ENCODE data around the gene DHX35. TPM values are rescaled to one million over a fixed set of nuclear protein-coding genes. Genes with fewer than 3 reads are reported as not detected.

DHX35 gene
- total and polyA plus RNA-seq, 2 of the 8 experiments (the other 6 are each of a cell fraction or from before 2014, with no cell fraction given): 21.9 to 27.7 TPM

- TF ChIP-seq GABPA (IDR thresholded peaks at IDR 0.05; ENCODE audit: borderline replicate concordance, insufficient read depth, low read length): no peak
- TF ChIP-seq SAP30 (IDR thresholded peaks at IDR 0.05; ENCODE audit: insufficient read depth, insufficient replicate concordance, low read length): no peak
- no peak for TF ChIP-seq RFX5 (IDR thresholded peaks at IDR 0.05; ENCODE audit: borderline replicate concordance, low read depth, low read length)
- no peak for TF ChIP-seq POU5F1 (IDR thresholded peaks at IDR 0.05; ENCODE audit: low read depth, low read length)
- TF ChIP-seq GTF2F1 (IDR thresholded peaks at IDR 0.05; ENCODE audit: borderline replicate concordance, low read depth, low read length): no peak
These were observed 20.1 kb downstream of the DHX35 start (continued) for GRCh38 chr20:38982291-38982690.
